Stimulated activated CD4-positive, alpha-beta T cell treated with anti-CD3 and anti-CD28 coated beads, Interleukin-1b, Interleukin-23, amount 100 ng/mL, for 1 hour (primary cell): ENCODE data around the gene TRIO.

Experiments used
- DNase-seq, 2 donors: peaks; one replicate each; pipeline ENCODE4 v3.0.0-alpha.2; 2020; ENCODE audit warnings: low read depth in 2 of 2

TRIO gene

DNA sequence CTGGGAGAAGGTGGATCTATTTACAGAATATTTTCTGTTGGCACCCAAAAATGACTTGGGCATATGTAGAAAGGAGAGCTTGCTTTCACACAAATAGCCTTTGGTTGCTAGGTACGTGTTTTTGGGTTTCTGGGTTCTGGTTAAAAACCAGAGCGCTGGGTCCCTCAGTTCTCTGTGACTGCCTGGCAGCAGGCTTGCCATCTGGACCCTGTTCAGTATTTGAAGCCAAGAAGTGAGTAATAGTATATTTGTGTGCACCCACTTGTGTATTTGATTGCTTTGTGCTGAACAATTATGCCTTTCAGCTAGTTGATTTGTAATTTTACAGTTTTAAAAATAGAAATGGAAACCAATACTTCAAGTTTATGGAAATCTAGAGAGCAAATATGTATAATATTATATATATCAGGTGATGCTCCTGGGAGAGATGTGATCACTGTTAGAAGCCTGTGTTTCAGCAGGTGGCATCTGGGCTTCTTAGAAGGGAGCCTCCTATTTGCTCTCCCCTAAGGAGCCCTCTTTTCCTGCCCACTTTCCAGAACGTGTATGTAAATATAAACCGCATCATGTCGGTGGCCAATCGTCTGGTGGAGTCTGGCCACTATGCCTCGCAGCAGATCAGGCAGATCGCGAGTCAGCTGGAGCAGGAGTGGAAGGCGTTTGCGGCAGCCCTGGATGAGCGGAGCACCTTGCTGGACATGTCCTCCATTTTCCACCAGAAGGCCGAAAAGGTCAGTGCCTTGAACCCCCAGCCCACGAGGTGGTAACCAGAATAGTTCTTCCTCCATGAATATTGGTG lies 153.6 kb downstream of the TRIO start:
- DNase-seq, result no peak

DNA sequence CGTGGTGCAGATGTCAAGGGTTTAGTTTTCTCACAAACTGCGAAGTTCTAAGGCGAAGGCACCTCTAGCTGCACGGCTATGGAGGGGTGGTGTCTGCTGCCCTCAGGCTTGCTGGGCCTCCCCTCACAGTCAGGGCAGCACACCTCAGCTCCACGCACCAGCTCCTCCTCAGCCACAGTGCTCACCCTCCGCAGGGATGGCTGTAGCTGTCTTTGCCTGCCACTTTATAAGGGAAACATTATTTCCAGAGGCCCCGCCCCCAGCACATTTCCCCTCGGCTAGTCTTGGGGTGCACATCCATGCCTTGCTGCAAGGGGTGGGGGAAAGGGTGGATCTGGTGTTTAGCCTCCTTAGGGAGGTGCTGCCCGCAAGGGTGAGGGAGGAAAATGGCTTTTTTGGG lies 154.6 kb downstream of the TRIO start:
- DNase-seq, result no peak

DNA sequence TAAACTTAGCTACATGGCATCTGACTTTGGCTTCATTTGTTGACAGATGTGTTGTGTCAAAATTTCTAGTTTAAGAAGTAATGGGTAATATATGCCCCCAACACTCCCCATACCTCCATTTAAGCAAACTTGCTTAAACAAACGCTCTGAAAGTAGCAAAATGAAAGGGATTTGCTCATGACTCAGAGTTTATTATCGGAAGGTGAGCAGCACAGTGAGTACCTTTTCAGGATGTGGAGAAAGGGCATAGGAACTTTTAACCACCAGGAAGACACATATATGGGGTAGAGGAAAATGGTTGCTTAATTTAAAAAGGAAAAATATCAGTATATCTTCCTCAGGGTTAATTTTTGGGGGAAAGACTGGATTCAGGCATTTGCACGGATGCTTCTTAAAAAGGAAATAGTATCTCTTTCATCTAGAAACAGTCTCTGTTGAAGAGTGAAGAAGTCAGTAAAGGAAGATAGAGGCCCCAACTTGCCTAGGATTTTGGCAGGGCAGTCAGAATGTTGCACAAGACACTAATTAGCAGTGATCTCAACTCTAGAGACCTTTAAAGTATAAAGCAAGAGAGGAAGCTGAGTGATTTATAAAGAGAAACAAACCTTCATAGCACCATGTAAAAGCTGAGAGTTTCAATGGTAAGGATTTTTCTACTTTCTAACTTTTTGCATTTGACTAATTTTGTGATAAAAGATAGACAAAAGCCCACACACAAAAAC lies 155.1 kb downstream of the TRIO start:
- no peak for DNase-seq

DNA sequence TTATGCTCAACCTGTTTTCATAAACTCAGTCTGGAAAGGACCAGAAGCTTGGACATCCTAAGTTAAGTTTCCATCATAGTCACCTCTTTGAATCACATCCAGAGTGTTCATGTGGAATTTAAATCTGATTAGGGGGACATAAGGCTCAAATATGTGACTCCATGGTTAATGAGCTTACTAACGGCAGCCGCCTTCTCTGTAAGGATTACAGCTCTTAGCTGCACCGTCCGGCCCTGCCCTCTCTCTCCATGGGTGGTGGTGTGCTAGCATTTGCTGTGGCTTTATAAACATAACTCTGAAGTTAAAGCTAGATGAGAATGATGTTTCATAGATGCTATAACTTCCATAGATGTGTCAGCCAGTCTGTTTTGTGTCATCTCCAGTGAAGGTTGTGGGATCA lies 156.5 kb downstream of the TRIO start:
- no peak for DNase-seq

DNA sequence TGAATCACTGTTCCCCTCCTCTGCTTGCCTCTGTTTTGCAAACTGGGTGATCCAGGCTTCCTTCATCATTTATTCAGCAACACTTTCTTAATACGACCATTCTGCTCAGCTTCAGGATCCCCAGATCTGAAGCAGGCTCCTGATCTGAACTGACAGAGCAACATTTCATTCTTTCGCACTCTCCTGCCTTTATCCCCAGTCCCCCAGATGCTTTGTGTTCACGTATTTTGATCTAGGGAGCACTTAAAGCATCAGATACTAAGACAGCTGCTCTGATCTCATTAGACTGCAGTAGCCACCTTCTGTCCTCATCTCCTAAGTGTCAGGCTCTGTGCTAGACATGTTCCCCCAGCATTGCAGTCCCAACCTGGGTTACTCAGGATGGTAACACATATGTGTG lies 158.0 kb downstream of the TRIO start:
- DNase-seq, result no peak

DNA sequence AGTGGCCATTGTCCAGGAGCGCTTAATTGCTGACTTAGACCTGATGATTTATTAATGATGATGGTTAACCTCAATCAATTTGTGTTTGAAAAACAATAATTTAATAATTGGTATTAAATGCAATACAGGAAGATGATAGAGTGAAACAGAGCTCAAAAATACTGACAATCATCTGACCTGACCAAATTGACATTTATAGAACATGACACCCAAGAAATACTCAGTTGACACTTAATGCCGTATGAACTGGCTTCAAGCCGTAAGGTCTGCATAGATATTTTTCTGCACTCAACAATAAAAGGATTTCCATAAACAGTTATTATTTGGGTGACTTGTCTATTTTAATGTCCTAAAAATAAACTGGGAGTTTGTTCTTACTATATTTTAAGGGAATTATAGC lies 159.2 kb downstream of the TRIO start:
- DNase-seq, result no peak

DNA sequence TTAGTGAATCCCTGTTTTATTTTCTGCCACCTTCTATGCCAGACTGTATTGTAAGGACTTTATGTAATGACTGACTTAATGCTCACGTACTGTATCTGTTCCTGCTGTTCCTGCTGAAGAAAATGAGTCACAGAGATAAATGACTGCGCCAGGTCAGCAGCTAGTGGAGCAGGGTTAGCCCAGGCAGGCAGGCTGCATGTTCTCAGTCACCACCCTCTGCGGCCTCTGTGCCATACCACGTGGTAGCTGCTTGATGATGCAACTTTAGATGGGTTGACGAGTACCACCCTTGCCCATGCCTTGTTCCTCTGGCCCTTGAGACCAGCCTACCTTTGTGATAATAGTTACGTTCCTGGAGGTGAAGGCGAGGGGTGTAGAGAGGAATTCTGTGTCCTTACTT lies 161.9 kb downstream of the TRIO start:
- no peak for DNase-seq

DNA sequence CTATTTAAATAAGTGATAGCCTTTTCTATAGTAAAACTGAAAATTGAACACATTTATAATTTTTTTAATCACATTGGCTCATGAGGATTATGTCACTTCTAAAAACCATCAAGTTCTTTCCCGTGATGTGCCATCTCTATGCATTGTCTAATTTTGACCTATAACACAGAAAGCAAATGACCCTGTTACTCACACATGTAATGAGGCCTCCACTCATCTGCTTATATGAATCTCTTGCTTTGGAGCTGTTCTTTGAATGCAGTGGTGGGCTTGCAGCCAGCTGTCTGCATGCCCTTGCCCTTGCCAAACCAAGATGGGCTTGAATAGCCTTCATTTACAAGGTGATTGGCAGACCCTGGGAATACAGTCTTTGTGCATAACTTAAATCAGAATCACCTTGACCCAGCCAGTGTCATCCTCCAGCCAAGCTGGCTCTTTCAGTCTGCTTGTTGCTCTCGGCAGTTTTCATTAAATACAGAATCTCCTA lies 163.2 kb downstream of the TRIO start:
- no peak for DNase-seq

DNA sequence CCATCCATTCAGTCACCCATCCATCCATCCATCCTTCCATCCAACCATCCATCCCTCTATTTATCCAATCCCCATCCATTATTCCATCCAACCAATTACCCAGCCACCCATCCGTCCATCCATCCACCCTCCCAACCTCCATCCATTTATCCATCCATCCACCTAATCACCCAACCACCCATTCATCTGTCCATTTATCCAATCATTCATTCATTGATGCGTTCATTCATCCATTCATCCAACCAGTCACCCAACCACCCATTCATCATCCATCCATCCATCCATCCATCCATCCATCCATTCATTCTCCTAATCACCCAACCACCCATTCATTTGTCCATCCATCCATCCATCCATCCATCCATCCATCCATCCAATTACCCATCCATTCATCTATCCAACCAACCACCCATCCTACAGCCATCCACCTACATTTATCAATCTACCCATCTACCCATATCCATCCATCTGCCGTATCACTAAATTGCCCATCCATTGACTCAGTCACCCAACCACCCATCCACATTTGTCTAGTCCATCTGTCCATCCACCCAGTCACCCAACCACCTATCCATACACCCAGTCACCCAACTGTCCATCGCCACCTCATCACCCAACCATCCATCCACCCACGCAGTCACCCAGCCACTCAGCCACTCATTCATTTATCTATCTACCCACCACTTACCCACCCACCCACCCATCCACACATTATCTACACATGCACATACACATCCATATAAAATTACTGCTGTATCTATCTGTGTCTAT lies 165.4 kb downstream of the TRIO start:
- no peak for DNase-seq

DNA sequence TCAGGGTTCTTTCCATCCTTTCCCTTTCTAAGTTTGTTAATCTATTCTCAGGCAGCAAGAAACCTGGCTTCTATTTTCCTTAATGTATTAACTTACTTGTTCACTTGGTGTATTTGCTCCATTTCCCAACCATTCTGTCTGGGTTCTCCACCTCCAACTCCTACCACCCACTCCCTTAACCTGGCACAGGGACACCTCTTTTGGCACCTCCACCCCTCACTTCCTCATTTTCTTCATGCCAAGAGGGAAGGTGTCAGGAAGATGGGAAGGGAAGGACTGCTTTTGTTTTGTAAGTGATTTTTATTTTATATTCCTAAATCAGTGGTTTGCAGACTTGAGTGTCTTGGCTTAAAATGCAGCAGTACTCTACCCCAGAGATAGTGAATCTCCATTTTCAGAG lies 166.1 kb downstream of the TRIO start:
- no peak for DNase-seq

DNA sequence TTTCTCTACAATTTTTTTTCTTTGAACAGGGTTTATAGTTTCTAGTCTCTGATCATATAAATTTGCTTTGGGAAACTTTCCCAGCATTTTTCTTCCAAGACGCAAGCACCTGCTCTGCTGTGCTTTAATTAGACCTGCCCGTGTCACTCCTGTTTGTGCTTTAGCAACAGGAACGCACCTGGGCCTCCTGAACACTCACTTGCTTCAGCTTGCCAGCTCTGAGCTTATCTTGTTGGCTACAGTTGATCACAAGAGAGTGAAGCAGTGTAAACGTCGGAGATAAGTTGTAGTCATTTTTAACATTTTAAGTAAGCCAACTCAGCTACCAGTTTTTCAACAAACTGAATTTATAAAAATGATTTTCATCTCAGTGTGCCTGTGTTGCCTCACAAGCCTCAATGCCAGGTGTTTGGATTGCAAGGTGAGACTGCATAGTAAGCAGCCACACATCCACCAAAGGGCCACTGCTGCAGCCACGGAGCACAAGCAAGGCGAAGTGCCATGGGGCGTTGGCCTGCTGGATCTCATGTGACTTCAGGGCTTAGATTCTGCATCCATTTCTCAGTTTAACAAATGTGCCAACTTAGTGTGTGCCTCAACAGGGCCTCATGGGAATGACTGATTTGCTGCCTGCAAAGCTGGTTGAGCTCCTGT lies 166.9 kb downstream of the TRIO start:
- no peak for DNase-seq

DNA sequence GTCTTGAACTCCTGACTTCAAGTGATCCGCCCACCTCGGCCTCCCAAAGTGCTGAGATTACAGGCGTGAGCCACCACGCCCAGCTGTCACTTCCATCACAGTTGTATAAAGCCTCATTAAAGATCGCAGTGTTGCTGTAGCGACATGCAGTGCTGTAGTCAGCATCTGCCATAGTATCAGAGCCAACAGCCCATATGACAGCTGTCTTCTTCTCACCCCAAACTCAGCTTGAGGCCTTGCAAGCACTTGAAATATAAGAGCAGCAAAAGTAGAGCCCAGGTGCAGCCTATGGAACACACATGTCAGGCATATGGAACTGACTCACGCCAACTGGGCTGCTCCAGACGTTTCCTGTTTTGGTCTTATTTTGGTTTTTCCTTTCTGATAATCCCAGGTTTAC lies 167.8 kb downstream of the TRIO start:
- no peak for DNase-seq

DNA sequence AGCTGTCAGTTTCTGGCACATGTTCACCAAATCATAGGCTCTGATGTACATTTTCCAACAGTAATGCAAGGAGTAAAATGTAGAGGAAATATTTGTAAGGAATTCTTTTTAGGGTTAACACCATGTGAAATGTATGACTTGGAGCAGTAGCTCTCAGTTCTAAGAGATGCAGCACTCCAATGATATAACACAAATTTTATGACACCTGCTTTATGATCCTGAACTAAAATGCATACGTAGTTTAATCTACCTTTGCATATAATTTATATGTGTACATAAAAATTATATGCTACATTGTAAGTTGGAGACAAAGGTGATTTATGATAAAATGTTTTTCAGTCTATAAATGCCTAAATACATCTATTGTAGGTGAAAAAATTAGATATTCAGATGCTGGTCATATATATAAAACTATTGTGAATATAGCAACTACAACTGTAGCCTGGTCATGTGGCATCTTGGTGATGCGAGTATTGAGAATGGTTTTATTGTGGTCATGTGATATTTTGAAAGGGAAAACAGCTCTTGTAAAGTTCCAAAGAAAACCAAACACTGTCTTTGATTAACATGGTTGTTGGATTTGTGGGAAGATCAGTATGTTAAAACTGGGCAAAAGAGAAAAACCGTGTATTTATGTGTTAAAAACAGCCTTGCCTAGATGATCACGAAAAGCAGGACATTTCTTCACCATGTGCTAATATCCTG lies 171.0 kb downstream of the TRIO start:
- DNase-seq, result no peak

DNA sequence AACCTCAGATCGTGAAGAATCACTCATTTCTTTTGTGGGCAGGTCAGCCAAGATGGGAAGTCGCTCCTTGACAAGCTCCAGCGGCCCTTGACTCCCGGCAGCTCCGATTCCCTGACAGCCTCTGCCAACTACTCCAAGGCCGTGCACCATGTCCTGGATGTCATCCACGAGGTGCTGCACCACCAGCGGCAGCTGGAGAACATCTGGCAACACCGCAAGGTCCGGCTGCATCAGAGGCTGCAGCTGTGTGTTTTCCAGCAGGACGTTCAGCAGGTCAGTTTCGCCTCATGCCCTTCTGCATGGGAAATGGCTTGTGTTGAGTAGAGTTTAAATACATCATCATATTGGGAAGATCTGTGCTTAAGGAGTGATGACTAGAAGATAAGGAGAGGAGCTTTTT lies 173.3 kb downstream of the TRIO start:
- DNase-seq, result no peak

DNA sequence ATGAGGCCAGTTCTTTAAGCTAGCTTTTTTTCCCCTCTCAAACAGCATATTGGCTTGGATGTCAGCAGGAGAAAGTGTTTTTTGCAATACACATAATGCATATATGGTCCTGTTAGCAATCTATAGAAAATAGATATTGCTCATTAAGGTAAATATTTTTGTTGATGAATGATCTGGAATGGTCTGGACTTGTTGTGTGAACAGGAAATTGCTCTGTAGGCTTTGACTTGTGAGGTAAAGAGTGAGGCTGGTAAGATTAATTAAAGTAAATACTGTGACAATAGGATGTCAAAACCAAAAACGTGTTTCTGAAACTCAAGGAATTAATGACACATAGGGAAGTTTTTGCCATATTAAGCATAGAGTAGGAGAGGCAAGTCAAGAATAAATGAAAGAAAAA lies 176.0 kb downstream of the TRIO start:
- DNase-seq, result no peak

DNA sequence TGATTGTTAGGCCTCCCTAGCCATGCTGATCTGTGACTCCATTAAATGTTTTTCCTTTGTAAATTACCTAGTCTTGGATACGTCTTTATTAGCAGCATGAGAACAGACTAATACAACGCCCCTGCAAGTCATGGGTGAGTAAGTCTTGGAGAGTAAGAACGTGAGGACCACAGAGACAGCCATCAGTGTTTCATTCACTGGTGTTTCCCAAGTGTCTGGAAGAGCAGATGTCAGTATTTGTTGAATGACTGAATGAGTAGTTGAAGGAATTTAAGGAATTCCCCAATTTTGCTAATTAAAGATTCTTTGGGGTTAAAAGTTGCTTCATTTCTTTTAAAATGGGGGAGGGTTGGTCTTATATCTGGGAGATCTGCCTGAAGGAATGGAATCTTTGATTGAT lies 178.8 kb downstream of the TRIO start:
- no peak for DNase-seq

DNA sequence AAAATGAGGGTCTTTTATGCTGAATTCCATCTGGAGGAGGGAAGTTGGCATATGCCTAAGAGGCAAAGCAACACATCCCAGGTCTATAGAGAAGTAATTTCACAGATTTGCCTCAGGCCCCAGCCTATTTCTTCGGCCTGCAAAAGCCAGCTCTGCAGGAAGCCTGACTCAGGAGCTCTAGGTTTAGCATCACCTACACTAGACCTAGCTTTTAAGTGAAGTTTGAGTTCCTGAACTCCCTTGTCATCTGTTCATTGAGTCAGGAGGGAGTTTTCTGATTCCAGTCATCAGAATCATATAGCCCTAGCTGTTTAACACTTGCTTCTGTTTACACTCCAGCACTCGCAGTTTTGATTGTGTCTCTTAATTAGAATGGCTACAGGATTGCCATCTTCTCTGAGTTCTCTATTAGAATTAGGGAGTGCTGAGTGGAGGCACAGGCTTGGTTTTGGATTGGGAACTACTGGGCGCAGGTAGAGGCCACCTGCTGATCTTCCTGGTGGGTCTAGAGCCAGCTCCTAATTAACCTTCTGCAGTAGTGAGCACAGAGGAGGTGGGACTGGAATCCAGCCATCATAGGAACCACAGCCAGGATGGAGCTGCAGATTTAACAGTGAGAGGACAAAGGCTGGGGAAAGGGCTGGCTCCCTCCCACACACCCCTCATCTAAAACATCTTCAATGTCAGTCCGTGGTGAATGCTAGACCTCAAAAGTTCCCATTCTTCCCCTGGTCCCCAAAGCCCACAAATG lies 179.5 kb downstream of the TRIO start:
- DNase-seq, result no peak

DNA sequence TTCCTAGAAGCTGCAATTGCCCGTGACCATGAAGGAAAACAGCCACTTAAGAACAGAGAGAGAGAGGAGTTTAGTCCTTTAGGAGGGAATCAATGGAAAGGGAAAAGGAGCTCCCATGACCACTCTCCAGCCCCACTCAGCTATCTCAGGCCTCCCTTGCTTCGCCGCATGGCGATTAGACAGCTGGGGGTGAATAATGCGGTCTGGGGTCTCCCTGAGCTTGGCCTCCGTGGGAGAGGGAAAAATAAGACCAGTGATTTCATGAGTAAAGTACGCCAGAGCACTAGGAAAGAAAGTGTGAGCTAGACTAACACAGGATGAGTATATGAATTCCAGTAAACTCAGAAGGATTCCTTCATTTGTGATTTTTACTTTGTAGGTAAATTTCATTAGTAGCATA lies 180.3 kb downstream of the TRIO start:
- no peak for DNase-seq

DNA sequence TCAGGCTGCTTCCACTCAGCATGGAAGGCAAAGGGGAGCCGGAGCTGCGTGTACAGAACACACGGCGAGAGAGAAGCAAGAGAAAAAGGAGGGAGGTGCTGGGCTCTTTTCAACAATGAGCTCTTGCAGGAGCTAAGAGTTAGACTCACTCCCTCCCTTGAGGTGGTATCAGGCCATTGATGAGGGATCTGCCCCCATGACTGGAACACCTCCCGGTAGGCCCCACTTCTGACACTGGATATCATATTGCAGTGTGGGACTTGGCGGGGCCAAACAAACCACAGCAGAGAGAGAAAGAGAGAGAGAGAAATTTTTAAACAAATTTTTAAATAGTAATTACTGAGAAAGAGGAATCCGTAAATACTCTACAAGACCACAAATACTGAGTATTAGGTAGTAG lies 182.2 kb downstream of the TRIO start:
- no peak for DNase-seq

DNA sequence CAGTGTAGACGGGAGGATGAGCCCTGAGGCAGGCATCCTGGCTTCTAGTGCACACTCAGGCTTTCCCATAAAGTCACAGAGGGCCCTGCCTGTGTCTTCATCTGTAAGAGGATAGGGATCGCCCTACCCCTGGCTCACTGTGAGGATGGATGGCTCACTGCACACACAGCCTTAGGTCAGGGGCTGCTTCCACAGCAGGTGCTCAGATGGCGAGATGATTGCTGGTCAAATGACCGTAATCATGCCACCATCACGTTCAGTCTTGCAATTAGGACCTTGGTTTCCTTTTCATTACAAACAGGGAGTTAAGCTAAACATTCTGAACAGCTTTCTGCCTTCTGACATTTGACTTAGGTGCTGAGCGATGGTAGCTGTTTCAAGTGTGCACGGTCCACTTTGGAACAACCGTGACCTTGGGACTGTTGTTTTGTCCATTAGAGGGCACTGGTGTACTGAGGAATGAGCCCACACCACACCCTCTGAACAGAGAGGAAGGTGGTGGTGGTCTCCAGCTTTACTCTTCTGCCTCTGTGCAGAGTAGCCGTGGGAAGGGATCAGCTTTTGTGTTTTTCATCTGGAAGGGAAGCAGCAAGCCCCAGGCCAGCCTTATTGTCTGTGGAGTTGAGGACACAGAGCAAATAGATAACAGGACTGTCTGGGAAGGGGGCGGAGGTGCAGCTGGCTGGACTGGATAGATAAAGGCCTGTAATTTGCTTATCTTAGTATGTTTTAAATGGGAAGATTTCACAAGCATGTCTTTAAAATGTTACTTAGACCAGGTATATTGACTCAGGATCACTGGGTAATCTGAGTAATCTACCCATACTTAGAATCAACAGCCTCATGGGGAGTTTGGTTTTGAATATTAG lies 183.1 kb downstream of the TRIO start:
- DNase-seq, result no peak
